Fibroblast of mammary gland (primary cell): ENCODE measurements around the gene COL3A1.

Experiments
- DNase-seq: peaks from one replicate; pipeline ENCODE4 v3.0.0-alpha.2; 2010; ENCODE audit warnings: low read depth
- H3K4me3 ChIP-seq: 2 replicates; pipeline ENCODE4 v1.5.1; 2011; ENCODE audit warnings: low read depth, mild to moderate bottlenecking, low read length, moderate library complexity; ENCODE audit not compliant: control insufficient read depth
- TF ChIP-seq, protein P1 (sequence below): conservative IDR thresholded peaks from 2 replicates; pipeline ENCODE4 v1.5.1; 2011; ENCODE audit warnings: low read depth, low read length, inconsistent platforms; ENCODE audit not compliant: control insufficient read depth, insufficient read depth

Gene COL3A1

GRCh38 chr2:188974164-188974563 is at the start of gene COL3A1:
TSS of gene COL3A1 (plus strand) at chr2:188974373. CDS start at chr2:188974490, 117 bp downstream.
- H3K4me3 ChIP-seq: peak within 1 kb of the TSS; percentile 85
- DNase-seq: peak; percentile 88
- TF ChIP-seq, protein P1, sequence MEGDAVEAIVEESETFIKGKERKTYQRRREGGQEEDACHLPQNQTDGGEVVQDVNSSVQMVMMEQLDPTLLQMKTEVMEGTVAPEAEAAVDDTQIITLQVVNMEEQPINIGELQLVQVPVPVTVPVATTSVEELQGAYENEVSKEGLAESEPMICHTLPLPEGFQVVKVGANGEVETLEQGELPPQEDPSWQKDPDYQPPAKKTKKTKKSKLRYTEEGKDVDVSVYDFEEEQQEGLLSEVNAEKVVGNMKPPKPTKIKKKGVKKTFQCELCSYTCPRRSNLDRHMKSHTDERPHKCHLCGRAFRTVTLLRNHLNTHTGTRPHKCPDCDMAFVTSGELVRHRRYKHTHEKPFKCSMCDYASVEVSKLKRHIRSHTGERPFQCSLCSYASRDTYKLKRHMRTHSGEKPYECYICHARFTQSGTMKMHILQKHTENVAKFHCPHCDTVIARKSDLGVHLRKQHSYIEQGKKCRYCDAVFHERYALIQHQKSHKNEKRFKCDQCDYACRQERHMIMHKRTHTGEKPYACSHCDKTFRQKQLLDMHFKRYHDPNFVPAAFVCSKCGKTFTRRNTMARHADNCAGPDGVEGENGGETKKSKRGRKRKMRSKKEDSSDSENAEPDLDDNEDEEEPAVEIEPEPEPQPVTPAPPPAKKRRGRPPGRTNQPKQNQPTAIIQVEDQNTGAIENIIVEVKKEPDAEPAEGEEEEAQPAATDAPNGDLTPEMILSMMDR: no peak

DNA sequence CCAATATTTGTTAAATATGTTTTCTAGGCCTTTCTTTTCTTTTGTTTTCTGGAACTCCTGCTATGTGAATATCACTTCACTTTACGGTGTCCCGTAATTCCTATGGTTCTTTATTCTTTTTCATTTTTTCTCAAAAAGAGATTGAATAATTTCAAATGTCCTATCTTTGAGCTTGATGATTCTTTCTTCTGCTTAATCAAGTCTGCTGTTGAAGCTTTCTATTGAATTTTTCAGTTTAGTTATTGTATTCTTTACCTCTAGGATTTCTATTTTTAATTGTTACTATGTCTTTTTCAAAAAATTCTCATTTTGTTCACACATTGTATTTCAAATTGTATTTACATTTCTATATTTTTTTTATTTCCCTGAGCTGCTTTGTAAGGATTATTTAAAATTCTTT is 45.5 kb upstream of the COL3A1 start:
- H3K4me3 ChIP-seq: no peak overlapping the region
- TF ChIP-seq, protein P1: no peak
- no peak for DNase-seq

GRCh38 chr2:188931361-188931760 is 42.8 kb upstream of the COL3A1 start:
- TF ChIP-seq, protein P1: no peak
- no peak overlapping the region for H3K4me3 ChIP-seq
- DNase-seq: peak; percentile 75

- TF ChIP-seq, protein P1: no peak
- no peak overlapping the region for H3K4me3 ChIP-seq
- DNase-seq: peak; percentile 93
These were observed 36.6 kb upstream of the COL3A1 start for GRCh38 chr2:188937228-188938220.

DNA sequence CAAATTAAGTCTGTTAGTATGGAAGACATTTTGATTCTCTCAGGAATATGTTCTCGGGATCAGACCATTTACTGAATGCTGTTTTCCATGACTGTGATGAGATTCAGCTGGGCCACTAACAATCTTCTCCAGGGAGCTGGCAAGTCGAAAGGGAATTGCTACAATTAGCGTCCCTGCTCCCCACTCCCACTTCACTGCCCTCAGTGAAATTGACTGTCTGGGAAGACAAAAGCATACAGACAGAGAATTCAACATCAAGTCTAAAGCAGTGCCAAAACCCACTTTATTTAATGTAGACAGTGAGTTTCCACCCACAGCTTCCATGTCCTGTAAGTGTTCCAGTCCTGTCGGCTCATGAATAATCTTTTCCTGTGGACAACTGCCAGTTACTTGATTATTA is 34.0 kb upstream of the COL3A1 start:
- TF ChIP-seq, protein P1: no peak
- peak; percentile 60 for DNase-seq

DNA sequence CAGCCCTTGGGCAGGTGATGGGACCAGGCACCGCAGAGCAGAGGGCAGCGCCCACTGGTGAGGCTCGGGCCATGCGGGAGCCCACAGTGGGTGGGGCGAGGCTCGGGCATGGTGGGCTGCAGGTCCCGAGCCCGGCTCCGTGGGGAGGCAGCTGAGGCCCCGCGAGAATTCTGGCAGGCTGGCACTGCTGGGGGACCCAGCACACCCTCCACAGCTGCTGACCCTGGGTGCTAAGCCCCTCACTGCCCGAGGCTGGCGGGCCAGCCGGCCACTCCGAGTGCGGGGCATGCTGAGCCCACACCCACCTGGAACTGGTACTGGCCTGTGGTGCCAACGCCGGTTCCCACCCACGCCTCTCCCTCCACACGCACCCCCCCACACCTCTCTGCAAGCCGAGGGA is 29.7 kb upstream of the COL3A1 start:
- no peak overlapping the region for H3K4me3 ChIP-seq
- TF ChIP-seq, protein P1: no peak
- no peak for DNase-seq

More for the DNA sequence above, 34.0 kb upstream of the COL3A1 start:
- no peak overlapping the region for H3K4me3 ChIP-seq
